Measurements from ENCODE around the gene FADS2.

The FADS2 gene

DNA sequence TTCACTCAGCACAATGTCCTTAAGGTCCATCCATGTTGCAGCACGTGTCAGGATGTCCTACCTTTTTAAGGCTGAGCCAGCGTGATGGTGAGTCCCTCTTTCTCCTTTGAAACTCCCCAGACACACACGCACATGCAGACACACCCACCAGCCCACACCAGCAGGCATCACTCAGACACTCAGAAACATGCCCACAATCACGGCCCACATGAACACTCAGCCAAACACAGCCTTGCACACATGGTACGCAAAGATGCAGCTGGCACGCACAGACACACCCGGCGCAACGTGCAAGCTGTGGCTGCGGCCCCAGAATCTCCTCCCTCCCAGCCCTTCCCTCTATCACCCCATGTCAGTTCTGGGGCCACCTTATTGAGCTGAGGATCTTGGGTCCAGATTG is 55.2 kb downstream of the FADS2 start:
- TF ChIP-seq, protein P1, sequence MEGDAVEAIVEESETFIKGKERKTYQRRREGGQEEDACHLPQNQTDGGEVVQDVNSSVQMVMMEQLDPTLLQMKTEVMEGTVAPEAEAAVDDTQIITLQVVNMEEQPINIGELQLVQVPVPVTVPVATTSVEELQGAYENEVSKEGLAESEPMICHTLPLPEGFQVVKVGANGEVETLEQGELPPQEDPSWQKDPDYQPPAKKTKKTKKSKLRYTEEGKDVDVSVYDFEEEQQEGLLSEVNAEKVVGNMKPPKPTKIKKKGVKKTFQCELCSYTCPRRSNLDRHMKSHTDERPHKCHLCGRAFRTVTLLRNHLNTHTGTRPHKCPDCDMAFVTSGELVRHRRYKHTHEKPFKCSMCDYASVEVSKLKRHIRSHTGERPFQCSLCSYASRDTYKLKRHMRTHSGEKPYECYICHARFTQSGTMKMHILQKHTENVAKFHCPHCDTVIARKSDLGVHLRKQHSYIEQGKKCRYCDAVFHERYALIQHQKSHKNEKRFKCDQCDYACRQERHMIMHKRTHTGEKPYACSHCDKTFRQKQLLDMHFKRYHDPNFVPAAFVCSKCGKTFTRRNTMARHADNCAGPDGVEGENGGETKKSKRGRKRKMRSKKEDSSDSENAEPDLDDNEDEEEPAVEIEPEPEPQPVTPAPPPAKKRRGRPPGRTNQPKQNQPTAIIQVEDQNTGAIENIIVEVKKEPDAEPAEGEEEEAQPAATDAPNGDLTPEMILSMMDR (IDR thresholded peaks at IDR 0.05; ENCODE audit: insufficient read depth, low read length, poor library complexity, severe bottlenecking), result no peak
- no peak for DNase-seq (ENCODE audit: extremely low read depth, insufficient read length)
- no peak overlapping the region for H3K4me3 ChIP-seq (replicated peaks; ENCODE audit: low read depth, low read length)
- no peaks in the 10 kb centered on the region for H3K27me3 ChIP-seq (replicated peaks; ENCODE audit: control insufficient read depth, insufficient read depth, low read length)
- no peaks in the 10 kb centered on the region for H3K36me3 ChIP-seq (ENCODE audit: control insufficient read depth, insufficient read depth, low read length)

DNA sequence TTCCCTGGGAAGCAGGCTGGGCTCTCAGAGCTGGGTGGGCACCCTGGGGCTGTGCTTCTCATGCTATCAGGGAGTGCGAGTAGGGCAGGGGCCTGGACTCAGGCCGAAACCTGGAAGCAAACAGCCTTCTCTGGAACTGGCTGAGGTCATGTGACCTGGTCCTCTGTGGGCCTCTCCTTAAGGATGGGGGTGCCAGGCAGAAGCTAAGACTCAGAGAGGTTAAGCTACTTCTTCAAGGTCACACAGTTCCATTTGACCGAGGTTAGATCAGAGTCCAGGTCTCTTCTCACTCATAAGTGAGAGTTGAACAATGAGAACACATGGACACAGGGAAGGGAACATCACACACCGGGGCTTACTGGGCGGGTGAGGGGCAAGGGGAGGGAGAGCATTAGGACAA is 55.8 kb downstream of the FADS2 start:
- Histone ChIP-seq H3K36me3 (ENCODE audit: control insufficient read depth, insufficient read depth, low read length) (no peaks in the 10 kb centered on the region), H3K27me3 (replicated peaks; ENCODE audit: control insufficient read depth, insufficient read depth, low read length) (no peaks in the 10 kb centered on the region), H3K4me3 (replicated peaks; ENCODE audit: low read depth, low read length) (no peak overlapping the region)
- TF ChIP-seq, protein P1 (IDR thresholded peaks at IDR 0.05; ENCODE audit: insufficient read depth, low read length, poor library complexity, severe bottlenecking), result no peak
- no peak for DNase-seq (ENCODE audit: extremely low read depth, insufficient read length)

DNA sequence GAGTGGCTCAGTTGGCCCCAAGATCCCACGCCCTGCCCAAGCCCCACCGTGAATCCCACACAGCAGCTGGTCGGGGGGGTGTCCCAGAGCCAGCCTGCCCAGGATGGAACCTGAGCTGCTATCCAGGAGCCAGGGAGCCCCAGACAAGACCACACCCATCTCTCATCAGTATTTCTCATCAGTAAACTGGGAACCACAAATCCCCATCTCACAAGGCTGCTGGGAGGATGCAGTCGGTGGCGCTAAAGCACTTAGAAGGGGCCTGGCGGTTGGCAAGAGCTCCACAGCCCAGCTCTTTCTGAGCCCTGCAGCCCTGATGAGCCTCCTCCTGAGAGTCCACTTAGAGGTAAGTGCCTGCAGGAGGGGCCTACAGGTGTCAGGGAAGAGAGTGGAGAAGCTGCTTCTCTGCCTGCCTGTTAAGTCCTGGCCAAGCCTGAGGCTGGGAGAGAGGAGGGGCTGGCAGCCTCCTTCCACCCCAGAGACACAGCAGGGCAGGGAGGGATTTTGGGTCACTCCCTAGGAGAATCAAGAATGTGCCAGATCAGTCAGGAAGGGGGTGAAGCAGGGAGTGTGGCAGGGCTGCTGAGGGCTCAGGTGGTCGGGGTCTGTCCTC is 57.2 kb downstream of the FADS2 start:
- DNase-seq (ENCODE audit: extremely low read depth, insufficient read length), result no peak
- TF ChIP-seq, protein P1 (IDR thresholded peaks at IDR 0.05; ENCODE audit: insufficient read depth, low read length, poor library complexity, severe bottlenecking), result no peak
- H3K4me3 ChIP-seq (replicated peaks; ENCODE audit: low read depth, low read length), result no peak overlapping the region

DNA sequence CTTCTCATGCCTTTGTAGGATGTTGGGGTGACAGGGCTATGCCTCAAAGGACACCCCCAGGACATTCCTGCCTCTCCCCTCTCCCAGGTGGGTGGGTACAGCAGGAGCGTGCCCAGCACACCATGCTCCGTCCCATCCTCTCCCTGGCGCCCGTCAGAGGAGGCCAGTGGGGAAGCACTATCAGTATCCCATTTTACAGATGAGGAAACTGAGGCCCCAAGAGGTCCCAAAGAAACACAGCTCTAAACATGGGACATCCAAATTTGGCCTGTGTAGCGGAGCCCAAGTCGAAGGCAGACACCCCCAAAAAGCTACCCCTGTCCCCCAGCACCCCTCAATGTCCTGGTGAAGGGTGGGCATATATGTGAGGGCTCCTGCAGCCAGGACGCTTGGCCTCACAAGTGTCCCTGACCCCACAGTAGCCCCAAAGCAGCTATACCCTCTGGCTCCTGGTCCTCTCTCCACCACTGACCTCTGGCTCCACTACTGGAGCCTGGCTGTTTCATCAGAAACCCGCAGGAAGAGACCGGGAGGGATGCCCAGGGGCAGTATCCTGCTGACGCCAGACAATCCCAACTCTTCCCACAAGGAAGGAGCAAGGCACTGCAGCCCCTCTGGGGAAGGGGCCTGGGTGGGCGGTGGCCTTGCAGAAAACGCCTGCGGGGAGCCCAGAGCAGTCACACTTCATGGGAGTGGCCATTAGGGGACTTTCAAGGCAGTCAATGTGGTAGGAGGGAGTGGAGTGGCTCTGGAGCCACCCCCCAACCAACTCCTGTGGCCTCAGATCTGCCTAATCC is 57.9 kb downstream of the FADS2 start:
- Histone ChIP-seq H3K36me3 (ENCODE audit: control insufficient read depth, insufficient read depth, low read length) (no peaks in the 10 kb centered on the region), H3K4me3 (replicated peaks; ENCODE audit: low read depth, low read length) (no peak overlapping the region), H3K27me3 (replicated peaks; ENCODE audit: control insufficient read depth, insufficient read depth, low read length) (no peaks in the 10 kb centered on the region; the same call in 1 of the 2 replicates)
- DNase-seq (ENCODE audit: extremely low read depth, insufficient read length), result no peak
- TF ChIP-seq, protein P1 (IDR thresholded peaks at IDR 0.05; ENCODE audit: insufficient read depth, low read length, poor library complexity, severe bottlenecking), result no peak

More for the DNA sequence above, 57.2 kb downstream of the FADS2 start:
- Histone ChIP-seq H3K27me3 (replicated peaks; ENCODE audit: control insufficient read depth, insufficient read depth, low read length) (no peaks in the 10 kb centered on the region), H3K36me3 (ENCODE audit: control insufficient read depth, insufficient read depth, low read length) (no peaks in the 10 kb centered on the region)

DNA sequence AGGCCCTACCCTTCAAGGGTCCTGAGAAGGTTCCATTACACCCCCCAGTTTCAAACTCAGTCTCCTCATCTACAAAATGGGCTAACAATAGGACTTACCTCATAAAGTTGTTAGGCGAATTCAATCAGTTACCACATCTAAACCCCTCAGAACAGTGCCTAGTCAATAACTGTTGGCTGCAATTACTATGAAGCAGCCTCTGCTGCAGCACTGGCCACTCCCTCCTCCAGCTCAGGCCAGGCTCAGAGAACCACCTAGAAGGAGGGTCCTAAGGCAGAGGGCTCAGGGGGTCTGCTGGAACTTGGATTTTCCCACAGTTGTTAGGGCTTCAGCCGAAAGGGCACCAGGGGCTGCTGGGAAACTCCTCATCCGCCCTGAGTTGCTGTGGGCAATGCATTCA is 58.5 kb downstream of the FADS2 start:
- no peaks in the 10 kb centered on the region; the same call in 1 of the 2 replicates for H3K27me3 ChIP-seq (replicated peaks; ENCODE audit: control insufficient read depth, insufficient read depth, low read length)
- no peak overlapping the region for H3K4me3 ChIP-seq (replicated peaks; ENCODE audit: low read depth, low read length)
- TF ChIP-seq, protein P1 (IDR thresholded peaks at IDR 0.05; ENCODE audit: insufficient read depth, low read length, poor library complexity, severe bottlenecking), result no peak
- no peaks in the 10 kb centered on the region for H3K36me3 ChIP-seq (ENCODE audit: control insufficient read depth, insufficient read depth, low read length)
- no peak for DNase-seq (ENCODE audit: extremely low read depth, insufficient read length)

All from GM06990 (cell line).